GM12864 (cell line): Measurements from ENCODE around the gene MCUB.
"Not testable (repeated sequence)": the region's sequence is repeated elsewhere in the genome, so short reads cannot be mapped to it uniquely, and the experiment has no call there.

ENCODE experiments used
- DNase-seq: peaks from one replicate; pipeline ENCODE4 v3.0.0-alpha.2; 2011; ENCODE audit warnings: low read depth
- H3K4me3 ChIP-seq: 2 replicates; pipeline ENCODE4 v1.5.1; 2011; ENCODE audit warnings: mild to moderate bottlenecking, low read depth, low read length, control low read depth
- TF ChIP-seq, protein P1 (sequence below): IDR thresholded peaks from 2 replicates; pipeline ENCODE4 v1.5.1; 2011; ENCODE audit warnings: low read depth, mild to moderate bottlenecking, moderate library complexity, low read length, control low read depth, inconsistent platforms; ENCODE audit errors: missing control alignments

The MCUB gene

DNA sequence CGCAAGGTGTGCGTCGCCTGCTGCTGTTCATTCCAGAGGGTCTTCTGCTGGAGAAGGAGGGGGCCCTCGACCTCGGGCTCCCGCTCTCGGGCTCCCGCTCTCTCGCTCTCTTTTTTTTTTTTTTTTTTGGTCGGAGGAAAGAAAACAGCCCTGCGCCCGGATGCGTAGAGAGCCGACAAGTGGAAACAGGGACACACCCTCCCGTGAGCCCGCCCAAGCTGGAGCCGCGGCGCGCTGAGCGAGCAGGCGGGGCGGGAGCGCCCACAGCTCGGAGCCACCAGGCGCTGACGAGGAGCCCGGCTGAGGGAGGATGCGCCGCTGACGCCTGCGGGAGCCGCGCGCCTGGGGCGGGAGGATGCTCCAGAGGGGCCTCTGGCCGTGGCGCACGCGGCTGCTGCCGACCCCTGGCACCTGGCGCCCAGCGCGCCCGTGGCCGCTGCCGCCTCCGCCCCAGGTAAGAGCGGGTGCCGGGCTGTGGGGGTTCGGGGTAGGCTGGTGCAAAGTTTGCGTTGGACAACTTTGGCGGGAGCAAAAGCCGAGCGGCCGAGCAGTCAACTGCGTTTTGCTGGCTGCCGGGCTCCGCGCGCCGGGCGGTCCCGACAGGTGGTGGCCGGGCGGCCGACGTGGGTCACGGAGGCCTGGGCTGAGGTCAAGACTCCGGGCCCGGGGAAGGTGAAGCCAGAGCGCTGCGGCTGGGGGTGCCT lies at the start of gene MCUB:
Gene MCUB, plus strand, starts transcription at position 264 of the 704 bp plus-strand sequence. Its CDS starts 92 bp downstream, at position 356.
- TF ChIP-seq, protein P1, sequence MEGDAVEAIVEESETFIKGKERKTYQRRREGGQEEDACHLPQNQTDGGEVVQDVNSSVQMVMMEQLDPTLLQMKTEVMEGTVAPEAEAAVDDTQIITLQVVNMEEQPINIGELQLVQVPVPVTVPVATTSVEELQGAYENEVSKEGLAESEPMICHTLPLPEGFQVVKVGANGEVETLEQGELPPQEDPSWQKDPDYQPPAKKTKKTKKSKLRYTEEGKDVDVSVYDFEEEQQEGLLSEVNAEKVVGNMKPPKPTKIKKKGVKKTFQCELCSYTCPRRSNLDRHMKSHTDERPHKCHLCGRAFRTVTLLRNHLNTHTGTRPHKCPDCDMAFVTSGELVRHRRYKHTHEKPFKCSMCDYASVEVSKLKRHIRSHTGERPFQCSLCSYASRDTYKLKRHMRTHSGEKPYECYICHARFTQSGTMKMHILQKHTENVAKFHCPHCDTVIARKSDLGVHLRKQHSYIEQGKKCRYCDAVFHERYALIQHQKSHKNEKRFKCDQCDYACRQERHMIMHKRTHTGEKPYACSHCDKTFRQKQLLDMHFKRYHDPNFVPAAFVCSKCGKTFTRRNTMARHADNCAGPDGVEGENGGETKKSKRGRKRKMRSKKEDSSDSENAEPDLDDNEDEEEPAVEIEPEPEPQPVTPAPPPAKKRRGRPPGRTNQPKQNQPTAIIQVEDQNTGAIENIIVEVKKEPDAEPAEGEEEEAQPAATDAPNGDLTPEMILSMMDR, result no peak
- peak within 1 kb of the TSS; percentile 79 for H3K4me3 ChIP-seq
- DNase-seq, result peak; percentile 80

GRCh38 chr4:109510687-109511086 lies 49.4 kb upstream of the MCUB start:
- TF ChIP-seq, protein P1, result no peak
- DNase-seq, result no peak
- H3K4me3 ChIP-seq, result no peak overlapping the region

DNA sequence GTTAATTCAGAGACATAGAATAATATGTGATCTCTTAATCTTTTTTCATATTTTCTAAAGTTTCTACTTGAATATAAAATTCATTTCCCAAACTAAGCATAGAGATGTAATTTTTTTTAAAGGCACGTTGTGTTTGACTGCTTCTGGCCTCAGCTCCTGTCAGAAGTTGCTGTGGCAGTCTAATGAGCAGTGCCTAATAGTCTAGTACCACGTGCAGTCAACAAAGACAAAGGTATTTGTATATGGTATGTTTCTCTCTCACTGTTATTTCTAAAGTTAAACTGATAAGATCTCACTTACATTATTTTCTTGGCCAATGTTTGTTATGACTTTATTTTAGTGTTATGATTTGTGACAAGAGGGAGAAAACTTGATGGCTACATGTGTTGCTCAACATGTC lies 48.6 kb upstream of the MCUB start:
- no peak for DNase-seq
- TF ChIP-seq, protein P1, result no peak
- no peak overlapping the region for H3K4me3 ChIP-seq

DNA sequence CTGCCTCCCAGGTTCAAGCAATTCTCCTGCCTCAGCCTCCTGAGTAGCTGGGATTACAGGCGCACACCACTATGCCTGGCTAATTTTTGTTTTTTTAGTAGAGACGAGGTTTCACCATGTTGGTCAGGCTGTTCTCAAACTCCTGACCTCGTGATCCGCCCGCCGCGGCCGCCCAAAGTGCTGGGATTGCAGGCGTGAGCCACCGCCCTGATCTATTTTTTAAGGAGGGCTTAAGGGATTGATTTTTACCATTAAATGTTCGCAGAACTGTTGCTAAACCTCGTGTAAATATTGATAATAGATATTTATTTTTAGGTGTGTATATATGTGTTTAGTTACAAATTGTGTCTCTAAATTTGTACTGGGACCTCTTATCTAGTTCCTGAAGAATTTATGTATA lies 46.7 kb upstream of the MCUB start:
- DNase-seq, H3K4me3 ChIP-seq: not testable (repeated sequence)

GRCh38 chr4:109532182-109532581 lies 27.9 kb upstream of the MCUB start:
- no peak for DNase-seq
- TF ChIP-seq, protein P1, result no peak
- no peak overlapping the region for H3K4me3 ChIP-seq

DNA sequence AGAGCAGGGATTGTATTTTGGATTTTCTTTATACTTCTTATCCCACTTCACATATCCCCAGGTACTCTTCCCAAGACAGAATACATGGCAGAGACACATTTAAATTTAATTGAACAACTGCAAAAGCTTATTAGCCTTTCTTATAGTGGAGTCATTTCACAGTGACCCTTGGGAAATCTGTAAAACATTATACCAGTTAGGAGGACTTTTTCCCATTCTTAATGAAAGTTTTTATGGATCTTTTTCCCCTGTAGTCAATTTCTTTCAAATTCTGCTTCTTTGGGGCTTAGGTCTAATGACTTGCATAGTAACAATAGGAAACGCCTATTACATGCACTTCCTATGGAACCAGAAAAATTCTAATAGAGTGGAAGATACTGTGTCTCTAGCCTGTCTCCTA lies 14.6 kb upstream of the MCUB start:
- H3K4me3 ChIP-seq, result no peak overlapping the region
- TF ChIP-seq, protein P1, result no peak
- DNase-seq, result no peak

GRCh38 chr4:109547394-109547793 lies 12.7 kb upstream of the MCUB start:
- H3K4me3 ChIP-seq, result no peak overlapping the region
- no peak for DNase-seq
- TF ChIP-seq, protein P1, result no peak
